Natural killer cell (primary cell): ENCODE results near the gene PCDHB12. TPM values are rescaled to one million over a fixed set of nuclear protein-coding genes. Genes with fewer than 3 reads are reported as not detected.
"Not testable (repeated sequence)": the region's sequence is repeated elsewhere in the genome, so short reads cannot be mapped to it uniquely, and the experiment has no call there.

Source experiments
- ATAC-seq, 3 donors: fragments of 150-1000 bp in 2 of 3; fragments of 200-7000 bp in 1 of 3; cut with Tn5 transposase; 1 replicate in 1 of 3; 2 replicates in 2 of 3; pipeline ENCODE4 v1.10.0; 2021; ENCODE audit warnings: mild to moderate bottlenecking in 2 of 3, moderate library complexity in 2 of 3
- DNase-seq, 2 donors: peaks; one replicate each; pipeline versions ENCODE4 v3.0.0 to v3.0.0-alpha.2; 2013 to 2021; ENCODE audit warnings: mixed read lengths in 1 of 2
- H3K27ac ChIP-seq: one replicate; pipeline ENCODE4 v1.5.1; 2013; ENCODE audit warnings: mild to moderate bottlenecking, low read length
- H3K27me3 ChIP-seq: one replicate; pipeline ENCODE4 v1.6.1; 2013; ENCODE audit warnings: low read length; ENCODE audit not compliant: control insufficient read depth, insufficient read depth
- H3K36me3 ChIP-seq: one replicate; pipeline ENCODE4 v1.6.1; 2013; ENCODE audit warnings: low read length; ENCODE audit not compliant: control insufficient read depth, insufficient read depth
- H3K4me1 ChIP-seq: one replicate; pipeline ENCODE4 v1.6.1; 2013; ENCODE audit warnings: low read length; ENCODE audit not compliant: control insufficient read depth, insufficient read depth
- H3K4me3 ChIP-seq: one replicate; pipeline ENCODE4 v1.5.1; 2013; ENCODE audit warnings: low read length
- H3K9me3 ChIP-seq: one replicate; pipeline ENCODE4 v1.6.1; 2013; ENCODE audit warnings: low read length; ENCODE audit not compliant: control insufficient read depth, insufficient read depth
- H3K27ac Mint-ChIP-seq, 2 donors: one replicate each; pipeline ENCODE4 v1.8.0; 2022; ENCODE audit warnings: mild to moderate bottlenecking in 2 of 2, mixed read lengths in 2 of 2, moderate library complexity in 1 of 2
- H3K27me3 Mint-ChIP-seq, 2 donors: one replicate each; pipeline ENCODE4 v1.8.0; 2022; ENCODE audit warnings: low read depth in 2 of 2, mixed read lengths in 2 of 2
- H3K36me3 Mint-ChIP-seq: one replicate; pipeline ENCODE4 v1.8.0; 2022; ENCODE audit warnings: mixed read lengths
- H3K4me1 Mint-ChIP-seq, 2 donors: one replicate each; pipeline ENCODE4 v1.8.0; 2022; ENCODE audit warnings: mixed read lengths in 2 of 2
- H3K4me3 Mint-ChIP-seq: one replicate; pipeline ENCODE4 v1.8.0; 2022; ENCODE audit warnings: mild to moderate bottlenecking, moderate library complexity, mixed read lengths
- H3K9me3 Mint-ChIP-seq, 2 donors: one replicate each; pipeline ENCODE4 v1.8.0; 2022; ENCODE audit warnings: mixed read lengths in 2 of 2
- CTCF ChIP-seq: fragments of 200-600 bp; IDR thresholded peaks from one replicate; pipeline ENCODE4 v1.8.0; 2022; ENCODE audit warnings: antibody characterized with exemption
- WGBS: methylation state at CpG from one replicate; pipeline ENCODE4 v1.1.7; 2013; ENCODE audit warnings: missing lambda C conversion rate; ENCODE audit not compliant: insufficient coverage; 5-methylcytosine and 5-hydroxymethylcytosine counted together
- intact Hi-C: fragments of 100-400 bp; cut with micrococcal nuclease; formaldehyde crosslinking; loops from one replicate; pipeline ENCODE4 v1.14.2; 2022
- total RNA-seq, 4 donors: library from RNA; stranded (reverse); fragments of 120-200 nt in 1 of 4; gene quantifications; one replicate each; pipeline versions ENCODE4 v1.2.3 to v1.2.4, GENCODE V29; 2013 to 2022

Gene PCDHB12
- total RNA-seq, 3 donors from 2014 or later (not counting 1 experiment from before 2014, with no cell fraction given): not detected

DNA sequence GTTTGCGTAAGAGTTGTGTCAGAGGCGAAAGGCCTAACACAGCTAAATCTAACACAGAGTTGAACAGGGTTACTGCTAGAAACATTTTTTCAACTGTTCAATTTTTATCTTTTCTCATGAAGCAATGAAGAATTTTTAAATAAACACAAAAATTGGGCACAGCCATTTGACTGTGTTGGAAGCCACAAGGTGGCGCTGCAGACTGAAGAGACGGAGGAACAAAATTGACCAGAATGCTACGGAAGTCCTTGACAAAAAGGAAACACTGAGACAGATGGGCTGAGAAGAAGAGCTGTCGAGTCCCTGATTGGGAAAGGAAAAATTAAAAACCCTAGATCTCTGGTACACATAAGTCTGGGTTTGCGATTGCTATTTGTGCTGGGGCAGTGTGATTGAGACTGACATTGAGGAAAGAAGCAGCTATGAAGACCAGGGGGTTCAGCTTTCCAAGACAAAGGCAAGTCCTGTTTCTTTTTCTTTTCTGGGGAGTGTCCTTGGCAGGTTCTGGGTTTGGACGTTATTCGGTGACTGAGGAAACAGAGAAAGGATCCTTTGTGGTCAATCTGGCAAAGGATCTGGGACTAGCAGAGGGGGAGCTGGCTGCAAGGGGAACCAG is 21.5 kb upstream of the PCDHB12 start, which contains the start of gene PCDHB9:
TSS of gene PCDHB9 (plus strand) at position 265 of the 616 bp plus-strand sequence. CDS start at position 423, 158 bp downstream.
- peaks cover 32% of the 10 kb centered on the region for H3K36me3 Mint-ChIP-seq
- TF ChIP-seq CTCF: no peak
- no peaks in the 10 kb centered on the region for H3K9me3 ChIP-seq
- H3K4me1 ChIP-seq: no peaks in the 10 kb centered on the region
- H3K9me3 Mint-ChIP-seq: peaks cover 10 to 13% of the 10 kb centered on the region in 2 donors
- no peak for ATAC-seq
- DNase-seq: peak in 1 of 2 donors; percentile 52
- H3K4me3 ChIP-seq: no peak within 1 kb of the TSS
- peaks cover 37% of the 10 kb centered on the region in 2 donors for H3K27me3 Mint-ChIP-seq
- H3K27ac Mint-ChIP-seq: no peak within 1 kb of the TSS
- peaks cover 2% of the 10 kb centered on the region for H3K27me3 ChIP-seq
- peak within 1 kb of the TSS; percentile 0 for H3K4me3 Mint-ChIP-seq
- no peak within 1 kb of the TSS for H3K27ac ChIP-seq
- 21% methylated on average over 7 of the region's 9 CpGs for WGBS
- H3K4me1 Mint-ChIP-seq: peaks cover 0 to 6% of the 10 kb centered on the region in 2 donors
- intact Hi-C loops: no loop called here
- no peaks in the 10 kb centered on the region for H3K36me3 ChIP-seq

GRCh38 chr5:141188682-141189081 is 19.8 kb upstream of the PCDHB12 start:
- H3K27ac Mint-ChIP-seq, H3K27ac ChIP-seq, H3K4me1 Mint-ChIP-seq, DNase-seq, H3K4me1 ChIP-seq, intact Hi-C loops, H3K4me3 Mint-ChIP-seq, ATAC-seq, H3K36me3 ChIP-seq, H3K27me3 ChIP-seq, H3K9me3 ChIP-seq, H3K4me3 ChIP-seq: not testable (repeated sequence)
- Mint-ChIP-seq H3K9me3 (peaks cover 8 to 15% of the 10 kb centered on the region in 2 donors), H3K36me3 (peaks cover 26% of the 10 kb centered on the region), H3K27me3 (peaks cover 28 to 36% of the 10 kb centered on the region in 2 donors)
- WGBS: 37% methylated on average over 16 of the region's 37 CpGs

GRCh38 chr5:141189131-141189530 is 19.4 kb upstream of the PCDHB12 start:
- H3K4me1 ChIP-seq, H3K27me3 ChIP-seq, H3K4me3 ChIP-seq, H3K27ac Mint-ChIP-seq, H3K36me3 ChIP-seq, H3K9me3 ChIP-seq, H3K4me3 Mint-ChIP-seq, ATAC-seq, H3K4me1 Mint-ChIP-seq, H3K27ac ChIP-seq, DNase-seq, intact Hi-C loops: not testable (repeated sequence)
- Mint-ChIP-seq H3K9me3 (peaks cover 8 to 15% of the 10 kb centered on the region in 2 donors), H3K27me3 (peaks cover 28 to 36% of the 10 kb centered on the region in 2 donors), H3K36me3 (peaks cover 26% of the 10 kb centered on the region)
- 43% methylated on average over 30 of the region's 35 CpGs for WGBS

DNA sequence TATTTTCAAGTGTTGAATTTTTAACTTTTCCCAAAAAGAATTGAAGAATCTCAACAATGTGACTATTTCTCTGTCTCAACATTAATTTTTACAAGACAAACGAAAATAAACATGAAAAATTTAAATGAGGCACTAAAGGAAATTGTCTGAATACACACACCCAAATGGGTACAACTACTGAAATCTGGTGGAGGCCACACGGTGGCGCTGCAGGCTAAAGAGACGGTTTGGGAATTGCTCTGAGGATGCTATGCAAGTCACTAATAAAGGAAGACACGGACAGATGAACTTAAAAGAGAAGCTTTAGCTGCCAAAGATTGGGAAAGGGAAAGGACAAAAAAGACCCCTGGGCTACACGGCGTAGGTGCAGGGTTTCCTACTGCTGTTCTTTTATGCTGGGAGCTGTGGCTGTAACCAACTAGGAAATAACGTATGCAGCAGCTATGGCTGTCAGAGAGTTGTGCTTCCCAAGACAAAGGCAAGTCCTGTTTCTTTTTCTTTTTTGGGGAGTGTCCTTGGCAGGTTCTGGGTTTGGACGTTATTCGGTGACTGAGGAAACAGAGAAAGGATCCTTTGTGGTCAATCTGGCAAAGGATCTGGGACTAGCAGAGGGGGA is 16.3 kb upstream of the PCDHB12 start, which contains the start of gene PCDHB10:
TSS of gene PCDHB10 (plus strand) at position 244 of the 616 bp plus-strand sequence. CDS start at position 444, 200 bp downstream.
- Histone ChIP-seq H3K36me3 (no peaks in the 10 kb centered on the region), H3K4me3 (no peak within 1 kb of the TSS), H3K9me3 (peaks cover 2% of the 10 kb centered on the region), H3K27me3 (no peaks in the 10 kb centered on the region), H3K4me1 (no peaks in the 10 kb centered on the region), H3K27ac (no peak within 1 kb of the TSS)
- no peak within 1 kb of the TSS for H3K27ac Mint-ChIP-seq
- H3K27me3 Mint-ChIP-seq: peaks cover 14 to 26% of the 10 kb centered on the region in 2 donors
- intact Hi-C loops: no loop called here
- H3K36me3 Mint-ChIP-seq: peaks cover 15% of the 10 kb centered on the region
- no peak within 1 kb of the TSS for H3K4me3 Mint-ChIP-seq
- H3K4me1 Mint-ChIP-seq: peaks cover 0 to under 1% of the 10 kb centered on the region in 2 donors
- no peak for ATAC-seq
- WGBS: 14% methylated on average over 8 of the region's 10 CpGs
- peak in 1 of 2 donors; percentile 23 for DNase-seq
- peaks cover 8 to 21% of the 10 kb centered on the region in 2 donors for H3K9me3 Mint-ChIP-seq
- TF ChIP-seq CTCF: no peak

DNA sequence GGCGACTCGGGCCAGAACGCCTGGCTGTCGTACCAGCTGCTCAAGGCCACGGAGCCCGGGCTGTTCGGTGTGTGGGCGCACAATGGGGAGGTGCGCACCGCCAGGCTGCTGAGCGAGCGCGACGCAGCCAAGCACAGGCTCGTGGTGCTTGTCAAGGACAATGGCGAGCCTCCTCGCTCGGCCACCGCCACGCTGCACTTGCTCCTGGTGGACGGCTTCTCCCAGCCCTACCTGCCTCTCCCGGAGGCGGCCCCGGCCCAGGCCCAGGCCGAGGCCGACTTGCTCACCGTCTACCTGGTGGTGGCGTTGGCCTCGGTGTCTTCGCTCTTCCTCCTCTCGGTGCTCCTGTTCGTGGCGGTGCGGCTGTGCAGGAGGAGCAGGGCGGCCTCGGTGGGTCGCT is 14.2 kb upstream of the PCDHB12 start:
- Mint-ChIP-seq H3K27me3 (peaks cover 0 to 32% of the 10 kb centered on the region in 2 donors), H3K9me3 (peaks cover 13 to 22% of the 10 kb centered on the region in 2 donors)
- H3K27ac ChIP-seq, H3K4me3 Mint-ChIP-seq, H3K27me3 ChIP-seq, intact Hi-C loops, DNase-seq, H3K9me3 ChIP-seq, H3K4me1 Mint-ChIP-seq, H3K27ac Mint-ChIP-seq, ATAC-seq, H3K36me3 ChIP-seq, H3K36me3 Mint-ChIP-seq, H3K4me3 ChIP-seq, H3K4me1 ChIP-seq: not testable (repeated sequence)
- WGBS: 28% methylated on average over 12 of the region's 37 CpGs
